Tibial nerve (tissue), 4 donors: ENCODE results near the gene RXFP3.

ENCODE experiments used
- CTCF ChIP-seq, 5 experiments: fragments of 200-600 bp in 3 of 5; fragments of 450-650 bp in 2 of 5; sonication (generic) in 3 of 5; IDR thresholded peaks; one replicate each; pipeline ENCODE4 v1.5.1; 2016 to 2019; ENCODE audit warnings: antibody characterized with exemption in 5 of 5, mild to moderate bottlenecking in 3 of 5, moderate library complexity in 2 of 5
- EP300 ChIP-seq, 2 donors: sonication (generic); formaldehyde crosslinking; IDR thresholded peaks; one replicate each; pipeline ENCODE4 v1.6.1; 2017; ENCODE audit warnings: antibody characterized with exemption in 2 of 2, mild to moderate bottlenecking in 1 of 2
- POLR2A ChIP-seq, 2 donors: fragments of 450-650 bp; IDR thresholded peaks; one replicate each; pipeline ENCODE4 v1.6.1; 2017; ENCODE audit warnings: antibody characterized with exemption in 2 of 2, mild to moderate bottlenecking in 2 of 2, moderate library complexity in 2 of 2

- TF ChIP-seq CTCF (IDR thresholded peaks at IDR 0.05) (no peak), POLR2A (IDR thresholded peaks at IDR 0.05) (no peak), EP300 (IDR thresholded peaks at IDR 0.05) (no peak)
These were observed 22.0 kb downstream of the RXFP3 start for GRCh38 chr5:33958176-33958575.
